ENCODE results near the gene SUPT16H.

The SUPT16H gene

GRCh38 chr14:21313512-21313911, 70.3 kb downstream of the SUPT16H start:
- no peak overlapping the region for H3K27ac ChIP-seq
- H3K4me3 ChIP-seq (ENCODE audit: low read depth, low read length) = no peak overlapping the region
- no peaks in the 10 kb centered on the region for H3K36me3 ChIP-seq (replicated peaks)
- no peak for DNase-seq
- in situ Hi-C loops (cut with HindIII; ENCODE audit: low pct_ligation_motif_present, low sequenced_read_pairs) = no loop called here
- TF ChIP-seq CTCF (IDR thresholded peaks at IDR 0.05; ENCODE audit: low read depth, low read length, missing control alignments) = no peak
- H3K27me3 ChIP-seq (replicated peaks) = no peaks in the 10 kb centered on the region

- no peak for DNase-seq
- Histone ChIP-seq H3K27me3 (replicated peaks) (no peaks in the 10 kb centered on the region), H3K4me3 (ENCODE audit: low read depth, low read length) (no peak overlapping the region), H3K36me3 (replicated peaks) (no peaks in the 10 kb centered on the region), H3K27ac (no peak overlapping the region)
- in situ Hi-C loops (cut with HindIII; ENCODE audit: low pct_ligation_motif_present, low sequenced_read_pairs) = no loop called here
- no peak for TF ChIP-seq CTCF (IDR thresholded peaks at IDR 0.05; ENCODE audit: low read depth, low read length, missing control alignments)
Measured at GRCh38 chr14:21311614-21312013, 72.2 kb downstream of the SUPT16H start.

- Histone ChIP-seq H3K36me3 (replicated peaks) (no peaks in the 10 kb centered on the region), H3K27me3 (replicated peaks) (no peaks in the 10 kb centered on the region), H3K4me3 (ENCODE audit: low read depth, low read length) (no peak overlapping the region), H3K27ac (no peak overlapping the region)
- no peak for DNase-seq
- no peak for TF ChIP-seq CTCF (IDR thresholded peaks at IDR 0.05; ENCODE audit: low read depth, low read length, missing control alignments)
- in situ Hi-C loops (cut with HindIII; ENCODE audit: low pct_ligation_motif_present, low sequenced_read_pairs) = no loop called here
Measured at GRCh38 chr14:21309956-21310355, 73.9 kb downstream of the SUPT16H start.

- in situ Hi-C loops (cut with HindIII; ENCODE audit: low pct_ligation_motif_present, low sequenced_read_pairs) = no loop called here
- Histone ChIP-seq H3K36me3 (replicated peaks) (no peaks in the 10 kb centered on the region), H3K27ac (no peak overlapping the region), H3K27me3 (replicated peaks) (no peaks in the 10 kb centered on the region), H3K4me3 (ENCODE audit: low read depth, low read length) (peak overlapping the region; percentile 46)
- no peak for DNase-seq
- TF ChIP-seq CTCF (IDR thresholded peaks at IDR 0.05; ENCODE audit: low read depth, low read length, missing control alignments) = no peak
Measured at GRCh38 chr14:21309238-21309636, 74.6 kb downstream of the SUPT16H start.

GRCh38 chr14:21308479-21309237, 75.2 kb downstream of the SUPT16H start:
- no peak overlapping the region for H3K27ac ChIP-seq
- DNase-seq = peak; percentile 91
- peak overlapping the region; percentile 46 for H3K4me3 ChIP-seq (ENCODE audit: low read depth, low read length)
- H3K36me3 ChIP-seq (replicated peaks) = no peaks in the 10 kb centered on the region
- in situ Hi-C loops (cut with HindIII; ENCODE audit: low pct_ligation_motif_present, low sequenced_read_pairs) = no loop called here
- H3K27me3 ChIP-seq (replicated peaks) = no peaks in the 10 kb centered on the region
- TF ChIP-seq CTCF (IDR thresholded peaks at IDR 0.05; ENCODE audit: low read depth, low read length, missing control alignments) = no peak

- Histone ChIP-seq H3K4me3 (ENCODE audit: low read depth, low read length) (peak overlapping the region; percentile 46), H3K27me3 (replicated peaks) (no peaks in the 10 kb centered on the region), H3K27ac (no peak overlapping the region), H3K36me3 (replicated peaks) (no peaks in the 10 kb centered on the region)
- DNase-seq = no peak
- in situ Hi-C loops (cut with HindIII; ENCODE audit: low pct_ligation_motif_present, low sequenced_read_pairs) = no loop called here
- TF ChIP-seq CTCF (IDR thresholded peaks at IDR 0.05; ENCODE audit: low read depth, low read length, missing control alignments) = no peak
Measured at GRCh38 chr14:21308132-21308478, 75.7 kb downstream of the SUPT16H start.
